ENCODE results near the gene C2CD4D. TPM values are rescaled to one million over a fixed set of nuclear protein-coding genes. Genes with fewer than 3 reads are reported as not detected.

The C2CD4D gene
- polyA plus RNA-seq, 4 donors = 0.46 to 0.62 TPM; not detected in 2

- DNase-seq (peak in 1 of 2 donors; percentile 65), FAIRE-seq (no peak)
- H3K27ac ChIP-seq (ENCODE audit: low read depth in 1 of 3, low read length in 2 of 3) = peak overlapping the region in 1 of 3 donors; percentile 50
- no peaks in the 10 kb centered on the region for H3K9me3 ChIP-seq (ENCODE audit: control insufficient read depth in 2 of 2, insufficient read depth in 1 of 2, low read depth in 1 of 2, low read length in 1 of 2)
- H3K27me3 ChIP-seq (ENCODE audit: control insufficient read depth in 3 of 3, insufficient read depth in 3 of 3, low read length in 3 of 3) = no peaks in the 10 kb centered on the region
- peaks cover 0 to 40% (median 5%) of the 10 kb centered on the region in 3 donors for H3K4me1 ChIP-seq (ENCODE audit: control insufficient read depth in 3 of 3, insufficient read depth in 2 of 3, low read depth in 1 of 3, low read length in 2 of 3)
- H3K4me3 ChIP-seq (ENCODE audit: low read depth in 1 of 3, low read length in 3 of 3) = no peak overlapping the region
- WGBS, 3 donors = 10 to 20% (median 12%) methylated on average over 8 to 12 of the region's 12 CpGs
- H3K36me3 ChIP-seq (ENCODE audit: control insufficient read depth in 3 of 3, insufficient read depth in 2 of 3, low read depth in 1 of 3, low read length in 3 of 3) = no peaks in the 10 kb centered on the region
Measured at GRCh38 chr1:151828921-151829320, 10.7 kb downstream of the C2CD4D start.

GRCh38 chr1:151827853-151828252 lies 11.8 kb downstream of the C2CD4D start:
- H3K27ac ChIP-seq (ENCODE audit: low read depth in 1 of 3, low read length in 2 of 3) = peak overlapping the region in 1 of 3 donors; percentile 0
- FAIRE-seq (no peak), DNase-seq (no peak)
- no peaks in the 10 kb centered on the region for H3K27me3 ChIP-seq (ENCODE audit: control insufficient read depth in 3 of 3, insufficient read depth in 3 of 3, low read length in 3 of 3)
- no peaks in the 10 kb centered on the region for H3K9me3 ChIP-seq (ENCODE audit: control insufficient read depth in 2 of 2, insufficient read depth in 1 of 2, low read depth in 1 of 2, low read length in 1 of 2)
- peaks cover 0 to 40% (median 4%) of the 10 kb centered on the region in 3 donors for H3K4me1 ChIP-seq (ENCODE audit: control insufficient read depth in 3 of 3, insufficient read depth in 2 of 3, low read depth in 1 of 3, low read length in 2 of 3)
- 52 to 68% (median 65%) methylated on average over 9 of the region's 9 CpGs for WGBS, 3 donors
- H3K36me3 ChIP-seq (ENCODE audit: control insufficient read depth in 3 of 3, insufficient read depth in 2 of 3, low read depth in 1 of 3, low read length in 3 of 3) = no peaks in the 10 kb centered on the region
- no peak overlapping the region for H3K4me3 ChIP-seq (ENCODE audit: low read depth in 1 of 3, low read length in 3 of 3)

GRCh38 chr1:151825751-151826660 lies 13.6 kb downstream of the C2CD4D start:
- peaks cover 0 to 28% (median 2%) of the 10 kb centered on the region in 3 donors for H3K4me1 ChIP-seq (ENCODE audit: control insufficient read depth in 3 of 3, insufficient read depth in 2 of 3, low read depth in 1 of 3, low read length in 2 of 3)
- H3K4me3 ChIP-seq (ENCODE audit: low read depth in 1 of 3, low read length in 3 of 3) = no peak overlapping the region

GRCh38 chr1:151825204-151825603 lies 14.4 kb downstream of the C2CD4D start:
- H3K4me3 ChIP-seq (ENCODE audit: low read depth in 1 of 3, low read length in 3 of 3) = no peak overlapping the region
- WGBS, 3 donors = 74 to 79% (median 78%) methylated on average over 9 of the region's 9 CpGs
- H3K27me3 ChIP-seq (ENCODE audit: control insufficient read depth in 3 of 3, insufficient read depth in 3 of 3, low read length in 3 of 3) = no peaks in the 10 kb centered on the region
- H3K9me3 ChIP-seq (ENCODE audit: control insufficient read depth in 2 of 2, insufficient read depth in 1 of 2, low read depth in 1 of 2, low read length in 1 of 2) = no peaks in the 10 kb centered on the region
- H3K27ac ChIP-seq (ENCODE audit: low read depth in 1 of 3, low read length in 2 of 3) = no peak overlapping the region
- FAIRE-seq (no peak), DNase-seq (no peak)
- H3K4me1 ChIP-seq (ENCODE audit: control insufficient read depth in 3 of 3, insufficient read depth in 2 of 3, low read depth in 1 of 3, low read length in 2 of 3) = peaks cover 0 to 25% (median 2%) of the 10 kb centered on the region in 3 donors
- no peaks in the 10 kb centered on the region for H3K36me3 ChIP-seq (ENCODE audit: control insufficient read depth in 3 of 3, insufficient read depth in 2 of 3, low read depth in 1 of 3, low read length in 3 of 3)

More at GRCh38 chr1:151825751-151826660, 13.6 kb downstream of the C2CD4D start:
- WGBS, 3 donors = 53 to 56% (median 54%) methylated on average over 21 of the region's 21 CpGs
- Histone ChIP-seq H3K36me3 (ENCODE audit: control insufficient read depth in 3 of 3, insufficient read depth in 2 of 3, low read depth in 1 of 3, low read length in 3 of 3) (no peaks in the 10 kb centered on the region), H3K27me3 (ENCODE audit: control insufficient read depth in 3 of 3, insufficient read depth in 3 of 3, low read length in 3 of 3) (no peaks in the 10 kb centered on the region), H3K27ac (ENCODE audit: low read depth in 1 of 3, low read length in 2 of 3) (no peak overlapping the region), H3K9me3 (ENCODE audit: control insufficient read depth in 2 of 2, insufficient read depth in 1 of 2, low read depth in 1 of 2, low read length in 1 of 2) (no peaks in the 10 kb centered on the region)
- peak; percentile 44 to 75 for DNase-seq
- no peak for FAIRE-seq

- peaks cover 0 to 12% (median 2%) of the 10 kb centered on the region in 3 donors for H3K4me1 ChIP-seq (ENCODE audit: control insufficient read depth in 3 of 3, insufficient read depth in 2 of 3, low read depth in 1 of 3, low read length in 2 of 3)
- no peaks in the 10 kb centered on the region for H3K9me3 ChIP-seq (ENCODE audit: control insufficient read depth in 2 of 2, insufficient read depth in 1 of 2, low read depth in 1 of 2, low read length in 1 of 2)
- H3K36me3 ChIP-seq (ENCODE audit: control insufficient read depth in 3 of 3, insufficient read depth in 2 of 3, low read depth in 1 of 3, low read length in 3 of 3) = no peaks in the 10 kb centered on the region
- H3K27me3 ChIP-seq (ENCODE audit: control insufficient read depth in 3 of 3, insufficient read depth in 3 of 3, low read length in 3 of 3) = no peaks in the 10 kb centered on the region
- 77 to 88% (median 85%) methylated on average over 8 of the region's 8 CpGs for WGBS, 3 donors
- DNase-seq = no peak
- H3K27ac ChIP-seq (ENCODE audit: low read depth in 1 of 3, low read length in 2 of 3) = no peak overlapping the region
- no peak overlapping the region for H3K4me3 ChIP-seq (ENCODE audit: low read depth in 1 of 3, low read length in 3 of 3)
- FAIRE-seq = no peak
Measured at GRCh38 chr1:151823175-151823574, 16.4 kb downstream of the C2CD4D start.

- peak overlapping the region in 1 of 3 donors; percentile 27 for H3K27ac ChIP-seq (ENCODE audit: low read depth in 1 of 3, low read length in 2 of 3)
- FAIRE-seq (no peak), DNase-seq (no peak)
- WGBS, 3 donors = 61 to 81% (median 71%) methylated on average over 7 of the region's 7 CpGs
- peaks cover 0 to 12% (median 2%) of the 10 kb centered on the region in 3 donors for H3K4me1 ChIP-seq (ENCODE audit: control insufficient read depth in 3 of 3, insufficient read depth in 2 of 3, low read depth in 1 of 3, low read length in 2 of 3)
- no peaks in the 10 kb centered on the region for H3K36me3 ChIP-seq (ENCODE audit: control insufficient read depth in 3 of 3, insufficient read depth in 2 of 3, low read depth in 1 of 3, low read length in 3 of 3)
- H3K9me3 ChIP-seq (ENCODE audit: control insufficient read depth in 2 of 2, insufficient read depth in 1 of 2, low read depth in 1 of 2, low read length in 1 of 2) = no peaks in the 10 kb centered on the region
- no peaks in the 10 kb centered on the region for H3K27me3 ChIP-seq (ENCODE audit: control insufficient read depth in 3 of 3, insufficient read depth in 3 of 3, low read length in 3 of 3)
- H3K4me3 ChIP-seq (ENCODE audit: low read depth in 1 of 3, low read length in 3 of 3) = no peak overlapping the region
Measured at GRCh38 chr1:151822404-151822803, 17.2 kb downstream of the C2CD4D start.

GRCh38 chr1:151820940-151821339 lies 18.7 kb downstream of the C2CD4D start:
- H3K4me3 ChIP-seq (ENCODE audit: low read depth in 1 of 3, low read length in 3 of 3) = no peak overlapping the region
- H3K27ac ChIP-seq (ENCODE audit: low read depth in 1 of 3, low read length in 2 of 3) = no peak overlapping the region
- peaks cover 0 to 11% (median under 1%) of the 10 kb centered on the region in 3 donors for H3K4me1 ChIP-seq (ENCODE audit: control insufficient read depth in 3 of 3, insufficient read depth in 2 of 3, low read depth in 1 of 3, low read length in 2 of 3)
- 9 to 14% (median 13%) methylated on average over 2 of the region's 2 CpGs for WGBS, 3 donors
- H3K9me3 ChIP-seq (ENCODE audit: control insufficient read depth in 2 of 2, insufficient read depth in 1 of 2, low read depth in 1 of 2, low read length in 1 of 2) = no peaks in the 10 kb centered on the region
- no peaks in the 10 kb centered on the region for H3K36me3 ChIP-seq (ENCODE audit: control insufficient read depth in 3 of 3, insufficient read depth in 2 of 3, low read depth in 1 of 3, low read length in 3 of 3)
- DNase-seq (no peak), FAIRE-seq (no peak)
- no peaks in the 10 kb centered on the region for H3K27me3 ChIP-seq (ENCODE audit: control insufficient read depth in 3 of 3, insufficient read depth in 3 of 3, low read length in 3 of 3)

- DNase-seq (no peak), FAIRE-seq (no peak)
- no peaks in the 10 kb centered on the region for H3K27me3 ChIP-seq (ENCODE audit: control insufficient read depth in 3 of 3, insufficient read depth in 3 of 3, low read length in 3 of 3)
- no peaks in the 10 kb centered on the region for H3K36me3 ChIP-seq (ENCODE audit: control insufficient read depth in 3 of 3, insufficient read depth in 2 of 3, low read depth in 1 of 3, low read length in 3 of 3)
- no peak overlapping the region for H3K4me3 ChIP-seq (ENCODE audit: low read depth in 1 of 3, low read length in 3 of 3)
- peaks cover 0 to 3% (median 0%) of the 10 kb centered on the region in 3 donors for H3K4me1 ChIP-seq (ENCODE audit: control insufficient read depth in 3 of 3, insufficient read depth in 2 of 3, low read depth in 1 of 3, low read length in 2 of 3)
- no peak overlapping the region for H3K27ac ChIP-seq (ENCODE audit: low read depth in 1 of 3, low read length in 2 of 3)
- H3K9me3 ChIP-seq (ENCODE audit: control insufficient read depth in 2 of 2, insufficient read depth in 1 of 2, low read depth in 1 of 2, low read length in 1 of 2) = no peaks in the 10 kb centered on the region
- WGBS, 3 donors = 66 to 71% (median 69%) methylated on average over 7 of the region's 7 CpGs
Measured at GRCh38 chr1:151819976-151820623, 19.5 kb downstream of the C2CD4D start.

Data from small intestine (tissue), 7 donors.